ENCODE data around the gene TACC2.

Gene TACC2

DNA sequence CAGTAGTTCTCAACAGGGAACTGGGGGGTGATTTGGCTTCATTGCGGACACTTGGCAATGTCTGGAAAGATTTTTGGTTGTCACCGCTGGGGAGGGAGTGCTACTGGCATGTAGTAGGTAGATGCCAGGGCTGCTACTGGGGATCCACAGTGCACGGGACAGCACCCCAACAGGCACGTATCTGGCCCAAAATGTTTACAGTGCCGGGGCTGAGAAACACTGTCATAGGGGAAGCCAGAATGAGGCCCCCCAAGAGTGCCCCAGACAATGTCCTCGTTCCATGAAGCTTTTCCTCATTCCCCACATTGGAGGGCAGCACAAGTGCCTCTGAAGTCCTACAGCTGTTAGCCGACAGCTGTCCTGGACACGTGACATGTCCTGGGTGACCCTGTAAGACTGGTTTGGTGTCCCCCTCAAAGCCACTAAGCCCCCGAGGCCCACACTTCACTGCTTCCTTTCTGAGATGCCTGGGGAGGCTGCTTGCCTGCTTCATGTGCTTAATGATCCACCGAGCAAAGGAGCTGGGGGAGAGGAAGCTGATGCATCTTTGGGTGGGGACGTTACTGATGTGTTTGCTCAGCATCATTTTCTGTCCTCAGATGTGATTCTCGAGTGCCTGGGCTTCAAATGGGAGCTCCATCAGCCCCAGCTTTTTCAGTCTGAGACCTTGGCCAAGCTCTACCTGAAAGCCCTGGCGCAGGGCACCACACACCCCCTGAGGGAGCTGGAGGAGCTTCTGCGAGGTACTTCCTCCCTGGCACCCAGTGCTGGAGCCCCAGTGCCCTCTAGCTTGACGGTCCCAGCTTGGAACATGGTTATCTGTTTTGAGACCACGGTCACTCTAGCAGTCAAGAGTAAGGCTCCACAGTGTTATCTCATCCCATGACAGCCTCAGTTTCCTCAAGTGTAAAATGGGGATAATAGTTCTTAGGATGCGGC lies 296.8 kb downstream of the TACC2 start:
- FAIRE-seq: no peak
- TF ChIP-seq, protein P1, sequence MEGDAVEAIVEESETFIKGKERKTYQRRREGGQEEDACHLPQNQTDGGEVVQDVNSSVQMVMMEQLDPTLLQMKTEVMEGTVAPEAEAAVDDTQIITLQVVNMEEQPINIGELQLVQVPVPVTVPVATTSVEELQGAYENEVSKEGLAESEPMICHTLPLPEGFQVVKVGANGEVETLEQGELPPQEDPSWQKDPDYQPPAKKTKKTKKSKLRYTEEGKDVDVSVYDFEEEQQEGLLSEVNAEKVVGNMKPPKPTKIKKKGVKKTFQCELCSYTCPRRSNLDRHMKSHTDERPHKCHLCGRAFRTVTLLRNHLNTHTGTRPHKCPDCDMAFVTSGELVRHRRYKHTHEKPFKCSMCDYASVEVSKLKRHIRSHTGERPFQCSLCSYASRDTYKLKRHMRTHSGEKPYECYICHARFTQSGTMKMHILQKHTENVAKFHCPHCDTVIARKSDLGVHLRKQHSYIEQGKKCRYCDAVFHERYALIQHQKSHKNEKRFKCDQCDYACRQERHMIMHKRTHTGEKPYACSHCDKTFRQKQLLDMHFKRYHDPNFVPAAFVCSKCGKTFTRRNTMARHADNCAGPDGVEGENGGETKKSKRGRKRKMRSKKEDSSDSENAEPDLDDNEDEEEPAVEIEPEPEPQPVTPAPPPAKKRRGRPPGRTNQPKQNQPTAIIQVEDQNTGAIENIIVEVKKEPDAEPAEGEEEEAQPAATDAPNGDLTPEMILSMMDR (IDR thresholded peaks at IDR 0.05; ENCODE audit: insufficient read depth, missing control alignments): no peak
- DNase-seq (ENCODE audit: insufficient read length, low spot score): no peak

DNA sequence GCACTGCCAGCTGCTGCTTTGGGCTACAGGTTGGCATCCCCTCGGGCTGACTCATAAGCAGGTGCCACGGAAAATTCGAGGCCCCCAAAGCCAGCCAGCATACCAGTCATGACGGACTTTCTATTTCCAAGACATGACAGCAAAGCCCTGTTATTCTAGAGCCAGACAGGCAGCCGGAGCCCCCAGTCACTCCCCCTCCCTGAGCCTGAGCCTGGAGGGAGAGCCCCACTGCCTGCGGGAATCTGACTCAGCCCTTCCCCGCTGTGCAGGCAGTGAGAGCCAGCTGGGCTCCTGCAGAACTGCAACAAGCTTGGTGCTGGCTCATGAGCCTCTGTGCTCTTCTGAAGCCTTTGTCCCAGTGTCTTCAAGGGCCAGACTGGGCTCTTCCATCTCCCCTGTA lies 297.9 kb downstream of the TACC2 start:
- DNase-seq (ENCODE audit: insufficient read length, low spot score): no peak
- TF ChIP-seq, protein P1 (IDR thresholded peaks at IDR 0.05; ENCODE audit: insufficient read depth, missing control alignments): no peak
- FAIRE-seq: no peak

GRCh38 chr10:122287570-122287969 lies 298.6 kb downstream of the TACC2 start:
- FAIRE-seq (no peak), DNase-seq (ENCODE audit: insufficient read length, low spot score) (no peak)
- TF ChIP-seq, protein P1 (IDR thresholded peaks at IDR 0.05; ENCODE audit: insufficient read depth, missing control alignments): no peak

- TF ChIP-seq, protein P1 (IDR thresholded peaks at IDR 0.05; ENCODE audit: insufficient read depth, missing control alignments): no peak
- FAIRE-seq (no peak), DNase-seq (ENCODE audit: insufficient read length, low spot score) (no peak)
These were observed 299.3 kb downstream of the TACC2 start for GRCh38 chr10:122288262-122288661.

- no peak for FAIRE-seq
- TF ChIP-seq, protein P1 (IDR thresholded peaks at IDR 0.05; ENCODE audit: insufficient read depth, missing control alignments): no peak
These were observed 300.0 kb downstream of the TACC2 start for GRCh38 chr10:122288917-122289316.

GRCh38 chr10:122290334-122290733 lies 301.4 kb downstream of the TACC2 start:
- no peak for DNase-seq (ENCODE audit: insufficient read length, low spot score)
- TF ChIP-seq, protein P1 (IDR thresholded peaks at IDR 0.05; ENCODE audit: insufficient read depth, missing control alignments): no peak
- FAIRE-seq: no peak

More at GRCh38 chr10:122288917-122289316, 300.0 kb downstream of the TACC2 start:
- no peak for DNase-seq (ENCODE audit: insufficient read length, low spot score)

All from D721Med (cell line).